IMR-90 (cell line): ENCODE data around the gene NHSL2. TPM values are rescaled to one million over a fixed set of nuclear protein-coding genes. Genes with fewer than 3 reads are reported as not detected.

ENCODE experiments used
- ATAC-seq: fragments of 200-7000 bp; cut with Tn5 transposase; 2 replicates; pipeline ENCODE4 v1.9.1; 2020; ENCODE audit warnings: low read depth, mild to moderate bottlenecking, moderate library complexity
- BruUV-seq: library from RNA; stranded (reverse); fragments of 400-500 nt; replicated peaks from 2 replicates; lab custom pipeline; 2021; lab: Mats Ljungman, UMichigan
- CTCF ChIA-PET: fragments of 300-600 bp; formaldehyde crosslinking; extraction: SDS; loops from one replicate; lab custom pipeline; 2021; ENCODE audit warnings: antibody characterized with exemption; lab: Yijun Ruan, JAX
- POLR2A ChIA-PET: fragments of 300-600 bp; sonication (Branson Sonifier 250); formaldehyde crosslinking; loops from one replicate; lab custom pipeline; 2022; ENCODE audit warnings: antibody characterized with exemption; ENCODE audit not compliant: unreplicated experiment; lab: Charles Lee
- DNase-seq: peaks from one replicate; pipeline ENCODE4 v3.0.0; 2013
- H2AFZ ChIP-seq: replicated peaks from 2 replicates; pipeline ENCODE3; 2013; ENCODE audit warnings: low read length, mild to moderate bottlenecking; ENCODE audit not compliant: poor library complexity
- H2AK5ac ChIP-seq: 2 replicates; pipeline ENCODE4 v1.6.1; 2013; ENCODE audit warnings: low read depth, low read length, inconsistent platforms
- H2AK9ac ChIP-seq: replicated peaks from 2 replicates; pipeline ENCODE3; 2013; ENCODE audit warnings: mild to moderate bottlenecking, low read depth, low read length, moderate library complexity; ENCODE audit not compliant: poor library complexity
- H2BK120ac ChIP-seq: 2 replicates; pipeline ENCODE4 v1.6.1; 2013; ENCODE audit warnings: low read depth, low read length, inconsistent platforms
- H2BK15ac ChIP-seq: 3 replicates; pipeline ENCODE4 v1.6.1; 2013; ENCODE audit warnings: low read depth, low read length, inconsistent platforms
- H2BK20ac ChIP-seq: 2 replicates; pipeline ENCODE4 v1.6.1; 2013; ENCODE audit warnings: low read depth, mild to moderate bottlenecking, inconsistent platforms, low read length, moderate library complexity
- H2BK5ac ChIP-seq: 2 replicates; pipeline ENCODE4 v1.6.1; 2013; ENCODE audit warnings: mild to moderate bottlenecking, low read depth, low read length, inconsistent platforms; ENCODE audit not compliant: poor library complexity, severe bottlenecking
- H3K14ac ChIP-seq: replicated peaks from 2 replicates; pipeline ENCODE4 v1.6.1; 2013; ENCODE audit warnings: low read depth, low read length, inconsistent platforms
- H3K18ac ChIP-seq: 2 replicates; pipeline ENCODE4 v1.6.1; 2013; ENCODE audit warnings: low read depth, low read length, control low read depth
- H3K23ac ChIP-seq: 2 replicates; pipeline ENCODE4 v1.6.1; 2013; ENCODE audit warnings: low read depth, low read length, inconsistent platforms
- H3K27ac ChIP-seq: 2 replicates; pipeline ENCODE4 v1.5.1; 2013; ENCODE audit warnings: mild to moderate bottlenecking, control low read depth, low read length; ENCODE audit not compliant: insufficient read depth
- H3K27me3 ChIP-seq: 2 replicates; pipeline ENCODE4 v1.6.1; 2013; ENCODE audit warnings: low read length; ENCODE audit not compliant: control insufficient read depth, insufficient read depth
- H3K36me3 ChIP-seq: 2 replicates; pipeline ENCODE4 v1.6.1; 2013; ENCODE audit warnings: low read length, mixed read lengths; ENCODE audit not compliant: control insufficient read depth, insufficient read depth
- H3K4ac ChIP-seq: 2 replicates; pipeline ENCODE4 v1.6.1; 2013; ENCODE audit warnings: low read depth, low read length, inconsistent platforms
- H3K4me1 ChIP-seq: 2 replicates; pipeline ENCODE4 v1.6.1; 2013; ENCODE audit warnings: low read length, mixed read lengths; ENCODE audit not compliant: control insufficient read depth, insufficient read depth
- H3K4me2 ChIP-seq: 2 replicates; pipeline ENCODE4 v1.6.1; 2013; ENCODE audit warnings: low read depth, mild to moderate bottlenecking, control low read depth, low read length, moderate library complexity
- H3K4me3 ChIP-seq: 2 replicates; pipeline ENCODE4 v1.5.1; 2013; ENCODE audit warnings: low read depth, mild to moderate bottlenecking, control low read depth, low read length, moderate library complexity; ENCODE audit not compliant: insufficient read depth
- H3K56ac ChIP-seq: 2 replicates; pipeline ENCODE4 v1.6.1; 2013; ENCODE audit warnings: low read length, inconsistent platforms; ENCODE audit not compliant: insufficient read depth; ENCODE audit errors: extremely low read depth
- H3K79me1 ChIP-seq, 2 experiments: 2 replicates each; pipeline ENCODE4 v1.6.1; 2013; ENCODE audit warnings: low read length in 2 of 2, inconsistent platforms in 1 of 2, low read depth in 1 of 2
- H3K9ac ChIP-seq: 2 replicates; pipeline ENCODE4 v1.6.1; 2013; ENCODE audit warnings: low read depth, low read length, control low read depth
- H3K9me1 ChIP-seq: 2 replicates; pipeline ENCODE4 v1.6.1; 2013; ENCODE audit warnings: low read length, inconsistent platforms; ENCODE audit not compliant: insufficient read depth
- H3K9me3 ChIP-seq: 2 replicates; pipeline ENCODE4 v1.6.1; 2013; ENCODE audit warnings: low read length; ENCODE audit not compliant: control insufficient read depth, insufficient read depth
- H4K20me1 ChIP-seq: 2 replicates; pipeline ENCODE4 v1.6.1; 2013; ENCODE audit warnings: low read length, inconsistent platforms; ENCODE audit not compliant: insufficient read depth
- H4K5ac ChIP-seq: 2 replicates; pipeline ENCODE4 v1.6.1; 2013; ENCODE audit warnings: mild to moderate bottlenecking, low read depth, low read length, control low read depth
- H4K8ac ChIP-seq, 2 experiments: 2 replicates each; pipeline ENCODE4 v1.6.1; 2013; ENCODE audit warnings: low read depth in 2 of 2, low read length in 2 of 2, control low read depth in 1 of 2, inconsistent platforms in 1 of 2
- H4K91ac ChIP-seq: 2 replicates; pipeline ENCODE4 v1.6.1; 2013; ENCODE audit warnings: low read depth, low read length, inconsistent platforms; ENCODE audit not compliant: insufficient read depth
- BHLHE40 ChIP-seq: fragments of 150-350 bp; IDR thresholded peaks from 2 replicates; pipeline ENCODE4 v1.6.1; 2016; ENCODE audit warnings: mild to moderate bottlenecking, low read depth, low read length
- CEBPB ChIP-seq: IDR thresholded peaks from 2 replicates; pipeline ENCODE4 v1.6.1; 2012; ENCODE audit warnings: low read depth, low read length, improper control_type of control experiment
- CHD1 ChIP-seq: IDR thresholded peaks from 2 replicates; pipeline ENCODE4 v1.6.1; 2012; ENCODE audit warnings: low read depth, low read length, improper control_type of control experiment
- FOS ChIP-seq: fragments of 150-350 bp; IDR thresholded peaks from 2 replicates; pipeline ENCODE4 v1.6.1; 2016; ENCODE audit warnings: low read depth, low read length
- MAFK ChIP-seq: IDR thresholded peaks from 2 replicates; pipeline ENCODE4 v1.6.1; 2012; ENCODE audit warnings: low read depth, low read length, improper control_type of control experiment
- MAZ ChIP-seq: IDR thresholded peaks from 2 replicates; pipeline ENCODE4 v1.6.1; 2012; ENCODE audit warnings: low read depth, mild to moderate bottlenecking, low read length, improper control_type of control experiment, moderate library complexity, borderline replicate concordance
- MXI1 ChIP-seq: IDR thresholded peaks from 2 replicates; pipeline ENCODE4 v1.6.1; 2012; ENCODE audit warnings: low read depth, mild to moderate bottlenecking, low read length, moderate library complexity, borderline replicate concordance
- NFE2L2 ChIP-seq: fragments of 150-350 bp; IDR thresholded peaks from 2 replicates; pipeline ENCODE4 v1.6.1; 2016; ENCODE audit warnings: low read depth, mild to moderate bottlenecking, low read length
- POLR2A ChIP-seq: IDR thresholded peaks from 2 replicates; pipeline ENCODE4 v1.6.1; 2012; ENCODE audit warnings: mild to moderate bottlenecking, low read depth, low read length
- RAD21 ChIP-seq: IDR thresholded peaks from 2 replicates; pipeline ENCODE4 v1.6.1; 2012; ENCODE audit warnings: low read length, improper control_type of control experiment
- RCOR1 ChIP-seq: IDR thresholded peaks from 2 replicates; pipeline ENCODE4 v1.6.1; 2012; ENCODE audit warnings: mild to moderate bottlenecking, low read length, improper control_type of control experiment; ENCODE audit not compliant: insufficient replicate concordance
- RFX5 ChIP-seq: IDR thresholded peaks from 2 replicates; pipeline ENCODE4 v1.8.0; 2012; ENCODE audit warnings: low read depth, mild to moderate bottlenecking, low read length, moderate library complexity
- SMC3 ChIP-seq: fragments of 150-350 bp; IDR thresholded peaks from 2 replicates; pipeline ENCODE4 v1.6.1; 2016; ENCODE audit warnings: low read depth, mild to moderate bottlenecking, antibody characterized with exemption, low read length, moderate library complexity
- WGBS, 2 experiments: methylation state at CpG; one replicate each; pipeline versions ENCODE4 v1.1.5 to v1.1.7; 2013; ENCODE audit warnings: missing lambda C conversion rate in 2 of 2; ENCODE audit not compliant: insufficient read length in 1 of 2; ENCODE audit errors: extremely low coverage in 2 of 2; 5-methylcytosine and 5-hydroxymethylcytosine counted together
- dilution Hi-C: fragments of 300-500 bp; cut with HindIII; formaldehyde crosslinking; loops from one replicate; pipeline ENCODE4 v1.14.3; 2018; ENCODE audit warnings: low sequenced_read_pairs; ENCODE audit not compliant: unreplicated experiment
- in situ Hi-C: fragments of 300-500 bp; cut with MboI; formaldehyde crosslinking; loops from 3 replicates; pipeline ENCODE4 v1.14.3; 2019; ENCODE audit warnings: low sequenced_read_pairs, inconsistent platforms, mixed read lengths
- intact Hi-C: fragments of 100-400 bp; cut with micrococcal nuclease; formaldehyde crosslinking; loops from 2 replicates; pipeline ENCODE4 v1.10.0; 2022
- polyA plus RNA-seq, 3 experiments: library from polyadenylated mRNA; depleted of rRNA; stranded (reverse); fragments of >200 nt; gene quantifications; 2 replicates each; pipeline ENCODE4 v1.2.3, GENCODE V29; 2012; ENCODE audit warnings: low replicate concordance in 1 of 3
- total RNA-seq: library from RNA; depleted of rRNA; stranded (reverse); fragments of >200 nt; gene quantifications from 2 replicates; pipeline ENCODE4 v1.2.3, GENCODE V29; 2012
- TF ChIP-seq, protein P1 (sequence below): fragments of 150-350 bp; IDR thresholded peaks from 2 replicates; pipeline ENCODE4 v1.6.1; 2017; ENCODE audit warnings: mild to moderate bottlenecking, antibody characterized with exemption, low read length, low read depth
- TF ChIP-seq, protein P2 (sequence below): fragments of 150-350 bp; IDR thresholded peaks from 2 replicates; pipeline ENCODE4 v1.6.1; 2016; ENCODE audit warnings: low read depth, mild to moderate bottlenecking, low read length, moderate library complexity, borderline replicate concordance
- TF ChIP-seq, protein P3 (sequence below): conservative IDR thresholded peaks from 2 replicates; pipeline ENCODE4 v1.5.1; 2012; ENCODE audit warnings: mild to moderate bottlenecking, low read depth, low read length, improper control_type of control experiment

The NHSL2 gene
- total and polyA plus RNA-seq, 2 of the 4 experiments (the other 2 are of a cell fraction) = 0.72 to 0.75 TPM

DNA sequence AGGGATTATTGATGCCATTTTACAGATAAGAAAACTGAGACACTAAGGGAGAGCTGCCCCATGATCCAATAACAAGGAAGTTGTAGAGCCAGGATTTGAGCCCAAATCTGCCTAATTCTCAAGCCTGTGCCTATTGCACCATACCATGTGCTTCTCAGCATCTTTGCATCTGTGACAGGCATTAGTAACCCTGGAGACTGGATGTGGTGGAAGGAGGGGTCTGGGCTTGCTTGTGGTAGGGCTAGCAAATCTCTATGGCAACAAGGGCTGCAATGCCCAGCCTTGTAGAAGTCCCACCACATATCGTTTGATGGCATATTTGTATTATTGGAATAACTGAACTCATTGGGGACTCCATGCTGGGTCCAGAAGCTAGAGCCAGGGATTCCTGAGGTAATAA is 163.0 kb downstream of the NHSL2 start:
- no CpG with 5 or more reads among the region's 1 CpG for WGBS, 2 experiments

More for the DNA sequence above, 163.0 kb downstream of the NHSL2 start:
- TF ChIP-seq RFX5 (no peak), POLR2A (no peak), NFE2L2 (no peak), RAD21 (no peak), RCOR1 (no peak), MAFK (no peak), CHD1 (no peak), FOS (no peak), MXI1 (no peak), SMC3 (no peak), BHLHE40 (no peak), CEBPB (no peak), MAZ (no peak)
- TF ChIP-seq, protein P1, sequence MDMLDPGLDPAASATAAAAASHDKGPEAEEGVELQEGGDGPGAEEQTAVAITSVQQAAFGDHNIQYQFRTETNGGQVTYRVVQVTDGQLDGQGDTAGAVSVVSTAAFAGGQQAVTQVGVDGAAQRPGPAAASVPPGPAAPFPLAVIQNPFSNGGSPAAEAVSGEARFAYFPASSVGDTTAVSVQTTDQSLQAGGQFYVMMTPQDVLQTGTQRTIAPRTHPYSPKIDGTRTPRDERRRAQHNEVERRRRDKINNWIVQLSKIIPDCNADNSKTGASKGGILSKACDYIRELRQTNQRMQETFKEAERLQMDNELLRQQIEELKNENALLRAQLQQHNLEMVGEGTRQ = no peak
- TF ChIP-seq, protein P2, sequence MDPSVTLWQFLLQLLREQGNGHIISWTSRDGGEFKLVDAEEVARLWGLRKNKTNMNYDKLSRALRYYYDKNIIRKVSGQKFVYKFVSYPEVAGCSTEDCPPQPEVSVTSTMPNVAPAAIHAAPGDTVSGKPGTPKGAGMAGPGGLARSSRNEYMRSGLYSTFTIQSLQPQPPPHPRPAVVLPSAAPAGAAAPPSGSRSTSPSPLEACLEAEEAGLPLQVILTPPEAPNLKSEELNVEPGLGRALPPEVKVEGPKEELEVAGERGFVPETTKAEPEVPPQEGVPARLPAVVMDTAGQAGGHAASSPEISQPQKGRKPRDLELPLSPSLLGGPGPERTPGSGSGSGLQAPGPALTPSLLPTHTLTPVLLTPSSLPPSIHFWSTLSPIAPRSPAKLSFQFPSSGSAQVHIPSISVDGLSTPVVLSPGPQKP = no peak
- TF ChIP-seq, protein P3, sequence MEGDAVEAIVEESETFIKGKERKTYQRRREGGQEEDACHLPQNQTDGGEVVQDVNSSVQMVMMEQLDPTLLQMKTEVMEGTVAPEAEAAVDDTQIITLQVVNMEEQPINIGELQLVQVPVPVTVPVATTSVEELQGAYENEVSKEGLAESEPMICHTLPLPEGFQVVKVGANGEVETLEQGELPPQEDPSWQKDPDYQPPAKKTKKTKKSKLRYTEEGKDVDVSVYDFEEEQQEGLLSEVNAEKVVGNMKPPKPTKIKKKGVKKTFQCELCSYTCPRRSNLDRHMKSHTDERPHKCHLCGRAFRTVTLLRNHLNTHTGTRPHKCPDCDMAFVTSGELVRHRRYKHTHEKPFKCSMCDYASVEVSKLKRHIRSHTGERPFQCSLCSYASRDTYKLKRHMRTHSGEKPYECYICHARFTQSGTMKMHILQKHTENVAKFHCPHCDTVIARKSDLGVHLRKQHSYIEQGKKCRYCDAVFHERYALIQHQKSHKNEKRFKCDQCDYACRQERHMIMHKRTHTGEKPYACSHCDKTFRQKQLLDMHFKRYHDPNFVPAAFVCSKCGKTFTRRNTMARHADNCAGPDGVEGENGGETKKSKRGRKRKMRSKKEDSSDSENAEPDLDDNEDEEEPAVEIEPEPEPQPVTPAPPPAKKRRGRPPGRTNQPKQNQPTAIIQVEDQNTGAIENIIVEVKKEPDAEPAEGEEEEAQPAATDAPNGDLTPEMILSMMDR = no peak
- Histone ChIP-seq H3K9me1 (no peaks in the 10 kb centered on the region; the same call in 1 of the 2 replicates), H2BK5ac (no peak overlapping the region), H2AK5ac (no peak overlapping the region), H3K27me3 (peaks cover 69% of the 10 kb centered on the region), H3K9ac (no peak overlapping the region), H4K20me1 (no peaks in the 10 kb centered on the region), H2AK9ac (no peak overlapping the region), H3K4me1 (no peaks in the 10 kb centered on the region), H3K56ac (no peak overlapping the region), H3K23ac (no peak overlapping the region), H3K4ac (no peak overlapping the region), H4K8ac (no peak overlapping the region), H3K9me3 (peaks cover 1% of the 10 kb centered on the region; the same call in 1 of the 2 replicates), H3K36me3 (no peaks in the 10 kb centered on the region), H2BK15ac (no peak overlapping the region), H3K4me2 (no peak overlapping the region), H2BK120ac (no peak overlapping the region), H4K91ac (no peak overlapping the region), H3K14ac (no peak overlapping the region), H2BK20ac (no peak overlapping the region), H3K4me3 (no peak overlapping the region), H3K79me1 (no peaks in the 10 kb centered on the region), H3K18ac (no peak overlapping the region), H3K27ac (no peak overlapping the region), H4K5ac (no peak overlapping the region), H2AFZ (no peak overlapping the region)
- CTCF ChIA-PET = no interaction called here
- ATAC-seq (no peak), DNase-seq (no peak)
- POLR2A ChIA-PET = no interaction called here
- BruUV-seq = no TSS peak
- in situ Hi-C loops = no loop called here
- dilution Hi-C loops = no loop called here
- intact Hi-C loops = no loop called here
